ENCODE data around the gene STK10. TPM values are rescaled to one million over a fixed set of nuclear protein-coding genes. Genes with fewer than 3 reads are reported as not detected.

STK10 gene
- total RNA-seq, 1 donor from 2014 or later, result 60.2 TPM

DNA sequence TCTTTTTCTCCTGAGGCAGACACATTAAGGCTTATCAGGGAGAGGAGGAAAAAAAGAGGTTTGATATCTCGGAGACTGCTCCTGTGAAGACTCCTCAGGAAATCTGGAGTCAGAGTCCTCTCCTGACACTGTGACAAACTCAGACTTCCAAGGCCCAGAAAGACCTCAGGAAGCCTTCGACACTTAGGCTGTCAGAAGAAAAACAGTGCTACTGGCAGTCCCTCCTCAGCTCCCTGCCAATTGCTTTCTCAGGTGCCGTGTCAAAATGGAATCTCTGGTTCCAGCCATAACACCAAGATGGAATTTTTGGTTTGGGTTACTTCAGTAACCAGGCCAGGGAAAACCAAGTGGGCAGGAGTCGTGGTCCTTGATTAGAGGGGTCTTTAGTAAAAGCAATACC, 4.1 kb downstream of the STK10 start:
- H3K79me2 ChIP-seq (ENCODE audit: insufficient read depth, low read length), result peaks cover 78% of the 10 kb centered on the region
- no peaks in the 10 kb centered on the region for H3K27me3 Mint-ChIP-seq (ENCODE audit: low read depth, unreplicated experiment)
- no peak overlapping the region for H3K4me3 Mint-ChIP-seq (ENCODE audit: unreplicated experiment)
- H3K9me3 Mint-ChIP-seq (ENCODE audit: unreplicated experiment), result no peaks in the 10 kb centered on the region
- peaks cover 24% of the 10 kb centered on the region for H3K4me1 ChIP-seq (ENCODE audit: insufficient read depth, low read length)
- no peak overlapping the region for H3K4me2 ChIP-seq (ENCODE audit: low read length)
- TF ChIP-seq EZH2 (IDR thresholded peaks at IDR 0.05; ENCODE audit: insufficient read depth, low read length) (no peak), CTCF (IDR thresholded peaks at IDR 0.05; ENCODE audit: insufficient read depth, low read depth, low read length) (no peak)
- H3K4me3 ChIP-seq (ENCODE audit: insufficient read depth, low read depth, low read length), result no peak overlapping the region
- H3K27ac ChIP-seq (ENCODE audit: low read depth, low read length), result no peak overlapping the region
- peaks cover 67% of the 10 kb centered on the region for H4K20me1 ChIP-seq (ENCODE audit: insufficient read depth, low read length)
- no peak overlapping the region for H3K27ac Mint-ChIP-seq (ENCODE audit: unreplicated experiment)
- no peaks in the 10 kb centered on the region for H3K27me3 ChIP-seq (ENCODE audit: insufficient read depth, low read length)
- DNase-seq (ENCODE audit: low read depth) (no peak), FAIRE-seq (no peak)
- H3K36me3 Mint-ChIP-seq (ENCODE audit: low read depth, unreplicated experiment), result peaks cover 15% of the 10 kb centered on the region
- no peaks in the 10 kb centered on the region for H3K9me3 ChIP-seq (ENCODE audit: insufficient read depth, low read depth, low read length)
- H3K36me3 ChIP-seq (ENCODE audit: insufficient read depth, low read length), result no peaks in the 10 kb centered on the region
- H3K9ac ChIP-seq (ENCODE audit: low read length), result no peak overlapping the region
- H3K4me1 Mint-ChIP-seq (ENCODE audit: low read depth, unreplicated experiment), result peaks cover 22% of the 10 kb centered on the region
- no peak overlapping the region for H2AFZ ChIP-seq (ENCODE audit: low read depth, low read length)

DNA sequence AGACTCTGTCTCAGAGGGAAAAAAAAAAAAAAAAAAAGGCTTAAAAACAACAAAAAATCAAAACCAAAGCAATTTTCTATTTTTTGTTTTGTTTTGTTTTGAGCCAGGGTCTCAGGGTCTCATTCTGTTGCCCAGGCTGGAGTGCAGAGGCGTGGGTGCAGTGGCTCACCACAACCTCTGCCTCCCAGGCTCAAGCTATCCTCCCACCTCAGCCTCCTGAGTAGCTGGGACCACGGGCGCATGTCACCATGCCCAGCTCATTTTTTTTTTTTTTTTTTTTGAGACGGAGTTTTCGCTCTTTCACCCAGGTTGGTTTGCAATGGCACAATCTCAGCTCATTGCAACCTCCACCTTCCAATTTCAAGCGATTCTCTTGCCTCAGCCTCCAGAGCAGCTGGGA, 5.7 kb downstream of the STK10 start:
- Histone ChIP-seq H3K4me3 (ENCODE audit: insufficient read depth, low read depth, low read length) (no peak overlapping the region), H3K27me3 (ENCODE audit: insufficient read depth, low read length) (no peaks in the 10 kb centered on the region), H3K9me3 (ENCODE audit: insufficient read depth, low read depth, low read length) (no peaks in the 10 kb centered on the region), H3K4me2 (ENCODE audit: low read length) (no peak overlapping the region), H3K4me1 (ENCODE audit: insufficient read depth, low read length) (peaks cover 28% of the 10 kb centered on the region), H2AFZ (ENCODE audit: low read depth, low read length) (no peak overlapping the region), H3K36me3 (ENCODE audit: insufficient read depth, low read length) (no peaks in the 10 kb centered on the region), H3K27ac (ENCODE audit: low read depth, low read length) (no peak overlapping the region), H4K20me1 (ENCODE audit: insufficient read depth, low read length) (peaks cover 81% of the 10 kb centered on the region), H3K79me2 (ENCODE audit: insufficient read depth, low read length) (peaks cover 90% of the 10 kb centered on the region), H3K9ac (ENCODE audit: low read length) (no peak overlapping the region)
- DNase-seq (ENCODE audit: low read depth) (no peak), FAIRE-seq (no peak)
- Mint-ChIP-seq H3K27ac (ENCODE audit: unreplicated experiment) (no peak overlapping the region), H3K27me3 (ENCODE audit: low read depth, unreplicated experiment) (no peaks in the 10 kb centered on the region), H3K4me1 (ENCODE audit: low read depth, unreplicated experiment) (peaks cover 28% of the 10 kb centered on the region), H3K9me3 (ENCODE audit: unreplicated experiment) (no peaks in the 10 kb centered on the region), H3K4me3 (ENCODE audit: unreplicated experiment) (no peak overlapping the region), H3K36me3 (ENCODE audit: low read depth, unreplicated experiment) (peaks cover 15% of the 10 kb centered on the region)
- no peak for TF ChIP-seq CTCF (IDR thresholded peaks at IDR 0.05; ENCODE audit: insufficient read depth, low read depth, low read length)
- no peak for TF ChIP-seq EZH2 (IDR thresholded peaks at IDR 0.05; ENCODE audit: insufficient read depth, low read length)

DNA sequence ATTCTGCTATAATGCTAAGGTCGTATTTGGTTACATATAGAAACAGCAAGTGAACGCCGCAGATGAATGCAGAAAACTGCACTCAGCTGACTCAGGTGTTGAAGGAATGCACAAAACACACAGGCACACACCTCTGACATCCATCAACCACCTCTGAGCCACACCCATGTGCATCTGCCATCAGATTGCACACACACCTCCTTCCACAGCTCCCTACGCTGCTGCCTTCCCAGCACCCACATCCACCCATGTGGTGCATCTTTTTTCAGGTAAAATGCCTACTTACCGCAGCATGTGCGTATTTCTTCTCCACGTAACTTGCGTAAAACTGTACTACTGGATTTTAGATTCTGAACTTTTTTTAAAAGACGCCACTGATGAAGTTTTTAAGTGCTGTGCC, 7.1 kb downstream of the STK10 start:
- H3K4me1 Mint-ChIP-seq (ENCODE audit: low read depth, unreplicated experiment), result peaks cover 25% of the 10 kb centered on the region
- DNase-seq (ENCODE audit: low read depth), result no peak
- H3K27me3 ChIP-seq (ENCODE audit: insufficient read depth, low read length), result no peaks in the 10 kb centered on the region
- no peak overlapping the region for H3K4me2 ChIP-seq (ENCODE audit: low read length)
- no peak overlapping the region for H3K27ac Mint-ChIP-seq (ENCODE audit: unreplicated experiment)
- no peak overlapping the region for H3K27ac ChIP-seq (ENCODE audit: low read depth, low read length)
- H3K9ac ChIP-seq (ENCODE audit: low read length), result no peak overlapping the region
- no peaks in the 10 kb centered on the region for H3K36me3 ChIP-seq (ENCODE audit: insufficient read depth, low read length)
- H3K4me1 ChIP-seq (ENCODE audit: insufficient read depth, low read length), result peaks cover 18% of the 10 kb centered on the region
- TF ChIP-seq CTCF (IDR thresholded peaks at IDR 0.05; ENCODE audit: insufficient read depth, low read depth, low read length) (no peak), EZH2 (IDR thresholded peaks at IDR 0.05; ENCODE audit: insufficient read depth, low read length) (no peak)
- H4K20me1 ChIP-seq (ENCODE audit: insufficient read depth, low read length), result peaks cover 82% of the 10 kb centered on the region
- H2AFZ ChIP-seq (ENCODE audit: low read depth, low read length), result no peak overlapping the region
- FAIRE-seq, result no peak
- no peaks in the 10 kb centered on the region for H3K9me3 Mint-ChIP-seq (ENCODE audit: unreplicated experiment)
- no peak overlapping the region for H3K4me3 ChIP-seq (ENCODE audit: insufficient read depth, low read depth, low read length)
- no peak overlapping the region for H3K4me3 Mint-ChIP-seq (ENCODE audit: unreplicated experiment)
- H3K9me3 ChIP-seq (ENCODE audit: insufficient read depth, low read depth, low read length), result no peaks in the 10 kb centered on the region
- H3K79me2 ChIP-seq (ENCODE audit: insufficient read depth, low read length), result peaks cover 89% of the 10 kb centered on the region
- H3K36me3 Mint-ChIP-seq (ENCODE audit: low read depth, unreplicated experiment), result peaks cover 16% of the 10 kb centered on the region
- no peaks in the 10 kb centered on the region for H3K27me3 Mint-ChIP-seq (ENCODE audit: low read depth, unreplicated experiment)
